Muscle of back (tissue), 11 donors: ENCODE measurements around the gene CARD11. TPM values are rescaled to one million over a fixed set of nuclear protein-coding genes. Genes with fewer than 3 reads are reported as not detected.
"Not testable (repeated sequence)": the region's sequence is repeated elsewhere in the genome, so short reads cannot be mapped to it uniquely, and the experiment has no call there.

ENCODE experiments used
- DNase-seq, 3 donors: peaks; one replicate each; pipeline versions ENCODE4 v3.0.0 to v3.0.0-alpha.2; 2013
- polyA plus RNA-seq, 10 donors: library from polyadenylated mRNA; unstranded; fragments of 120-200 nt; gene quantifications; one replicate each; pipeline ENCODE4 v1.2.1, GENCODE V29; 2013; ENCODE audit not compliant: insufficient read length in 10 of 10

CARD11 gene
- polyA plus RNA-seq, 10 donors = 0.21 to 3.4 (median 0.41) TPM

DNA sequence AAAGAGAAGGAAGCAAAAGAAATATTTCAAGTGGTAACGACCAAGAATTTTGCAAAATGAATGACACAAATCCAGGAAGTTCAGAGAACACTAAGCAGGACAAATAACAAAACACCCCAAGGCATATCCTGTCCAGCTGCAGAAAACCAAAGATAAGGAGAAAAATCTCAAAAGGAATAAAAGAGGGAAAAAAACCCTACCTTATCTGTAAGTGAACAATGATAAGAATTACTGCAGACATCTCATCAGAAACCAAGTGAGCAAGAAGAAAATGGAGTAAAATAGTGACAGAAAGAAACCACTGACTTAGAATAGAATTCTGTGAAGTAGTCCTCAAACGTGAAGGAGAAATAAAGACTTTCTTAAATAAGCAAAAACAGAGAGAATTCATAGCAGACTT is 21.8 kb downstream of the CARD11 start:
- no peak for DNase-seq

DNA sequence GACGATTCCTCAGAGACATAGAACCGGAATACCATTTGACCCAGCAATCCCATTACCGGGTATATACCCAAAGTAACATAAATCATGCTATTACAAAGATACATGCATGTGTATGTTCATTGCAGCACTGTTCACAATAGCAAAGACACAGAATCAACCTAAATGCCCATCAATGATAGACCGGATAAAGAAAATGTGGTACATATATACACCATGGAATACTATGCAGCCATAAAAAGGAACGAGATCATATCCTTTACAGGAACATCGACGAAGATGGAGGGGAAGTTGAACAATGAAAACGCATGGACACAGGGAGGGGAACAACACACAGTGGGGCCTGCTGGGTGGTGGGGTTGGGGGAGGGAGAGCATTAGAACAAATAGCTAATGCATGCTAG is 22.4 kb downstream of the CARD11 start:
- not testable (repeated sequence) for DNase-seq

DNA sequence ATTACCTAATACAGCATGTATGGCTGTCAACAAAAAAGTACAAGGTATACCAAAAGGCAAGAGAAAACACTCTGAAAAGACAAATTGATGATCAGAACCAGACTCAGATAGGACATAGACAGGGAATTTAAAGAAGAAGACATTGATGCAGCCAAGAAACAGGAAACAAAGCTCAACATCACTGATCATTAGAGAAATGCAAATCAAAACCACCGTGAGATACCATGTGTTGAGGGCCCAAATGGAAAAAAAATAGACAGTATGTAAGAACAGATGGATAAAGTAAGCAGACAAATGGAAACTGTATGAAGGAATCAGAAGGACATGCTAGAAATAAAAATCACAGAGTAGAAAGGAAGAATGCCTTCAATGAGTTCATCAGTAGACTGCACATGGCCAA is 23.3 kb downstream of the CARD11 start:
- no peak for DNase-seq

DNA sequence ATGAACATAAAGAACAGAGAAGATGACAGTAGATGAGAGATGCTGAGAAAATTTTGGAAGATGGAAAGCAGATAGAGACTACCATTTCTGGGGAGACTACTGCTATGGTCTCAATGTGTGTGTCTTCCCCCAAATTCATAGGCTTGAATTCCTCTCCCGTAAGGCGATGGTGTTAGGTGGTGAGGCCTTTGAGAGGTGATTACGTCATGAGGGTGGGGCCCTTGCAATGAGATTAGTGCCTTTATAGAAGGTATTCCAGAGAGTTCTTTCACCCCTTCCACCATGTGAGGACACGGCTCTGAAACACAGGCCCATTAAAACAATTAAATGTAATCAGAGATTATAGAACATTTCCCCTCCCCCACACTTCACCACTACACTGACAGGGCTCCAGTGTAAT is 23.9 kb downstream of the CARD11 start:
- DNase-seq = no peak

DNA sequence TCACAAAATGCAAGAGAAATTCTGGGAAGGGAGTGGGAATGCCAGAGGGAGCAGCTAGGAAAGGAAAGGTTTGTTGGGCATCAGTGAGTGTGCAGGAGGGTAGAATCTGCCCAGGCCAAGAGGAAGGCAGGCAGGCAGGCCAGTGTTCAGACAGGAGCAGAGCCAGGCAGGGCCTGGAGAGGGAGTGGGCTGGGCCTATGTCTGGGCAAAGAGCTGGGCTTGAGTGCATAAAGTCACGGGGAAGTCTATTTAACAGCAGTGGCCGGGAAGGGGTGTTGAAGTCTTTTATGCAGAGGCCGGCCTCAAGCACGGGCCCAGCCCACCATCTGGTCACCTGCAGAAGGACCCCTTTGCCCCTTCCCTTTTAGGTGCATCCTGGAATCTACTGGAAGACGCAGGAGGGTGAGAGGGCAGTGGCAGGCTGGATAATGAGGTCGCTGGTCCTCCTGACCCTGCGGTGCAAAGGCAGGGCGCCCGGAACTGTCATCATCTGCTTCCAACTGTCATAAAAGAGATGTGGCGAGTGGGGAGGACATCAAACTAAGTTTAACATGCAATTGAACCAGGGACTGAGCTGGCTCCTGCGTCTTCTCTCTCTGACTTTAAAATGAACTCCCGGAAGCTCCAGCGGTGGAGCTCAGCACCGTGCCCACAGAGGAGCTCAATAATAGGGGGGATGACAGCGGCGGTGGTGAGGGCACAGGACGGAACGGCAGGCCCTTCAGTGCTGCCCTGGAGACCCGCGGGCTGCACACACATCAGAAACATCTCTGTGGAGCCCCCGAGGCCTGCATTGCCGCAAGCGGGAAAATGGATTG is 29.5 kb downstream of the CARD11 start:
- no peak for DNase-seq

DNA sequence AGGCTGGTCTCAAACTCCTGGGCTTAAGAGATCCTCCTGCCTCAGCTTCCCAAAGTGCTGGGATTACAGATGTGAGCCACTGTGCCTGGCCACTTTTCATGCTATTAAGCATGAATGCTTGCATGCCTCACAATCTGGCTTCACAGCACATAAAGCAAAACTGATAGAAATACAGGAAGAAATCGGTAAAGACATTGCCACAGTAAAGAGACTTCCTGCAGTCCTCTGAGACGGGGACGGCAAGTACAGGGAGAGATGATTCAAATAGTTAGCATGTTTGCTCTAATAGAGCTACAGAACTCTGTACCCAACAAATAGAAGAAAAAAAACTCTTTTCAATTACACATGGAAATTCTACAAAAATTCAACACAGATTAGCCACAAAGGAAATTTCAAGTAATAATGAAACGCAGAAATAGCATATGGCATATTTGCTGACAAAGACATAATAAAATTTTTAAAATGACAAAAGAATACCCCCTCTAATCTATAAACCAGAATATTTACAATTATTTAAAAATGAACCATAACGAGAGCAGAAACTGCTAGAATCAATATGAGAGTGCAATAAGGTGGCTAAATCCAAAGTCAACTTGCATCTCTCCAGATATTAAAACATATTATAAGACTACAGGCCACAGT is 32.3 kb downstream of the CARD11 start:
- no peak for DNase-seq

DNA sequence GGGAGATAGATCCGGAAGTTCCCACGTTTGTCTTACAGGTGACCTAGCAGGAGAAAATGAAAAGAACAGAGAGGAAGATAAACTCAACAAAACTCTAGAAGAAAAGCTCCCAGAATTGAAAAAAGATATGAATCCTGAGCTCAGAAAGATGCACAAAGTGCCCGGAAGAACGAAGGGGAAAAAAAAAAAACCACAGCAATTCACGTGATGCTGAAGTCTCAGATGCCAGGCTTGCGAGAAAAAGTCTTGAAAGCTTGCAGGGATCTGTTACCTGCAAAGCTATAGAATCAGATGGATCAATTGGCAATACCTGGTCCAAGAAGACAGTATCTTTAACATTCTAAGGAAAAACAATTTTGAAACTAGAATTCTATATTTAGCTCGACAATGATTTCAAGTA is 33.5 kb downstream of the CARD11 start:
- DNase-seq = no peak

DNA sequence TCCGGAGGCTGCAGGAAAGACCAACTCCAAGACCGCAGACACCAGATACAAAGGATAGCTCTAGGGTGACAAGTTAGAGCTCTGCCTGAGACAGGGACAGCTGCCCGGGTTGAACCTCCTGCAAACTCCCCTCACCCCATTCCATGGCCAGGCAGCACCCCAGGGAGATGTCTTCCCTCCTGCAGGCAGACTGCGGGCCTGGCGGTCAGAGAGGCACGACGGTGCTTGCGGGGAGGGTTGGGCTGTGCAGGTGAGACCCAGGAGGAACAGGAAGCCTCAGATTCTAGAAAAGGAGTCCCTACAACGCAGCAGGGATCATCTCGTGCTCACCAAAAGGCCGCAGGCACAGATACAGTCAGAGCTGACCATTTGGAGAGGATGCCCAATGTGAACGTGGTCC is 34.6 kb downstream of the CARD11 start:
- no peak for DNase-seq

DNA sequence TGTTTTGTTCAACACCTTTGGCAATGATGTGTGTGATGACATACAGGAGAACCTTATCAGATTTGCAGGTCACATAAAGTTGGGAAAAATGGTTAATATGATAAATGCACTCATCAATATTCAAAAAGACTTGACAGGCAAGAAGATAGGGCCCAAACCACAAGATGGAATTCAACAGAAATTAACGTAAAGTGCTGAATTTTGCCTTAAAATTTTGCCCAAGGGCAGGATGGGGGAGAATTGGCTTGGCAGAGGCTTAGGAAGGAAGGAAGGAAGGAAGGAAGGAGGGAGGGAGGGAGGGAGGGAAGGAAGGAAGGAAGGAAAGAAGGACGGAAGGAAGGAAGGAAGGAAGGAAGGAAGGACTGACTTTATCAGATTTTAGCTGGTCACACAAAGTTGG is 35.3 kb downstream of the CARD11 start:
- no peak for DNase-seq

DNA sequence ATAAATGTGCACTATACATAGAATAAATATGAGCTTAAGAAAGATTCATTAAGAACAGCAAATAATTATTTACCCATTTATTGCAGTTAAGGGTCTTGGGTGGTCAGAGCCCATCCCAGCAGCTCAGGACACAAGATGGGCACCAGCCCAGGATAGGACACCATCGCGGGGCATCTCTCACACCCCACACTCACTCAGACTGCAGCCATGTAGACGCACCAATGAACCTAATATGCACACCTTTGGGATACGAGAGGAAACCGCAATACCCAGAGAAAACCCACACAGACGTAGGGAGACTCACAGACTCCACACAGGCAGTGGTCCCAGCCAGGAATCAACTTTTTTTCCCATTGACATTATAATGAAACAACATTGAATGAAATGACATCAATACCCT is 36.0 kb downstream of the CARD11 start:
- no peak for DNase-seq

DNA sequence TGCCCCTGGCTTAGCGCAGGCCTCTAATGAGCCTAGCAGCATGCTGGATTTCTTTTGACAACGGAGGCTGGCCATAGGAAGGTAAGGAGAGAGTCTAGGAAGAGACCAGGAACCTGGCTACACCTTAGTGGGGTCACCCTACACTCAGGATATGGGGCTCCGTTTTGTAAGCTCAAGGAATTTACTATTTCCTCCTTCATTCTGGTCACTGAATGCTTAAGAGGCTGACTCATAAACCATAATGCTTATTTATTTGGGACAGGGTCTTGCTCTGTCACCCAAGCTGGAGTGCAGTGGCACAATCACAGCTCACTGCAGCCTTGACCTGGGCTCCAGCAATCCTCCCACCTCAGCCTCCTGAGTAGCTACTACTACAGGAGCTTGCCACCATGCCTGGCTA is 38.4 kb downstream of the CARD11 start:
- no peak for DNase-seq

DNA sequence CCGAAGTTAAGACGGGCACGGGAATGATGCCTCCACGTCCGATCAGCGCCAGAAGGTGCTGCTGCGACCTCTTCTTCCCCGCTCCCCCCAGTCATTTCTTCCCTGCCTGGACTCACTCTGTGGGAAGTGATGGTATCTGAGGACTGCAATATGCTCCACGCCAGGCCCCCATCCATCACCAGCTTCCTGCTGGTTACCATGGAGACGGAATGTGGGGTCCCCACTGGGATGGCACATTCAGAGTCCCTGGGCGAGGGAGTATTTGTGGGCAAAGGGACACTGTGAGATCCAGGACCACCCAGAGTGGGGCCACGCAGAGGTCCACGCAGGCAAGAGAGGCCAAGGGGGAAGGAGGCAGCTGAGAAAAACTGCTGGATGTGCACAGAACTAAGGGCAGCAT is 39.7 kb downstream of the CARD11 start:
- DNase-seq = no peak

DNA sequence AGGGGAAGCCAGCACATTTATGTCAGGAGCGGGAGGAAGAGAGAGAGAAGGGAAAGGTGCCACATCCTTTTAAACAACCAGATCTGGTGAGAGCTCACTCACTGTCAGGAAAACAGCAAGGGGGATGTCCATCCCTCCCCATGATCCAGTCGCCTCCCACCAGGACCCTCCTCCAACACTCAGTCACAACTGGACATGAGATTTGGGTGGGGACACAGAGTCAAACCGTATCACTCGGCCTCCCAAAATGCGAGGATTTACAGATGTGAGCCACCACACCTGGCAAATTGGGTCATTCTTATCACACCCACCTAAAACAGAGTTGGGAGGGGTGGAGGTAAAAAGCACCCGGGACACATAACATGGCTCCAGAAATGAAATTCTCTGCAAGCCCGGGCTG is 41.0 kb downstream of the CARD11 start:
- DNase-seq = no peak

DNA sequence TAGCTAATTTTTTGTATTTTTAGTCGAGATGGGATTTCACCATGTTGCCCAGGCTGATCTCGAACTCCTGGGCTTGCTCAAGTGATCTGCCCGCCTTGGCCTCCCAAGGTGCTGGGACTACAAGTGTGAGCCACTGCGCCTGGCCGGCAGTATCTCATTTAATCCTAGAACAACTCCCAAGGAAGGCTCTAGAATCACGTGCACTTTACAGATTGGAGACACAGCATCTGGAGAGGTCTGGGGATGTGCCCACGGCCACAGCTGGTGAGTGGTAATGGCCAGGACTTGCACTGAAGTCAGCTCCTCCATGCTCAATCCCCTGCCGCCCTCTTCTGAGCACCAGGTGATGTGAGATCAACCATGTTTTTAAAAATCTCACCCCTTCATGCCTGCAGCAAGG is 43.1 kb downstream of the CARD11 start:
- DNase-seq = no peak

DNA sequence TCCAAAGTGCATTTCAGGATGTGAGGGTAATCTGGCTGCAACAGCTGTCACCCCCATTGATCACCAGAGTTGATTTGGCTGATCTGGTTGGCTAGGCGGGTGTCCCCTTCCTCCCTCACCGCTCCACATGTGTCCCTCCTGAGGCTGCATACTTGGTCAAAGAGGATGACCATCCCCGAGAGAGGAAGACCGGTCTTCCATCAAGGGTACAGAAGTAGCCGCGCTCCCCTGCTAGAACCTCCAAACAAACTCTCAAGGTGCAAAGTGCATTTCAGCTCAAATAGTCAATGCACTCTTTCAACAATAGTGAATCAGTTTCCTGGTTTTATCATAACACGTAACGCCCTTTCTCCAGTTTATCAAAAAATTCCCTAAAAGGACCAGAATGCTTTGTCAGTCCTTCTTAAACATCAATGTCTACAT is 44.6 kb downstream of the CARD11 start:
- no peak for DNase-seq

DNA sequence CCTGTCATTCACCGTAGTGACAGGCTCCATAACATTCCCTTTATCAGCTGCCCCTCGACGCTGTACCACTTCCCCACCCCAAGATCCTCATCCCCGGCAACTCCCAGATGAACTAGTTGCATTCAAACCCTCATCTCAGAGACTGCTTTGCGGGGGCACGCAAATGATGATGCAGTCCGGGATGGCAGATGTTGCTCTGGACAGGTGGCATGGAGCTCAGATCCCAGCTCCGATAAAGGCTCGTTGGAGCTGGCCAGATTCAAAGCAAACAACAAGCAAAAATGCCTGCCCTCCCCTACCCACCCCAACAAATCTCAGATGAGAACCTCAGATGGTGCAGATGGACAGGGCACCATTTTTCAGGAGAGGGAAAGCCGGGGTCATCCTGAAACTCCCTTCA is 46.7 kb downstream of the CARD11 start:
- no peak for DNase-seq

DNA sequence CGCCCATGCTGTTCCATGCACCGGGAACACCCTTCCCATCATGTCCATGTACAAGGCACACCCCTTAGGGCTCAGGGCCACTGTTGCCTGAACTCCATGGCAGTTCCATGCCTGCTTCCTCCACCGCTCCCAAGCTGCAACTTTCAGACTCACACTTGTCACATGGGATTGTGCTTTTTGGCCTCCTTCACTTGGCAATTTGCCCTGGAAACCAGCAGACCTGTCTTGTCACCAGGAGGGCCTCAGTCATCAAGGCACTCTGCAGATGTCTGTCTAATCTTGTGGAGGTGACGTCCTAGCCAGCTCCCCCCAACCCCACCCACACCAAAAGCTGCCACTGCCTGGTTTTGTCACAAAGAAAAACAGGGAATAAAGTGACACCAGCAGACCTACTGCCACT is 47.5 kb downstream of the CARD11 start:
- no peak for DNase-seq

DNA sequence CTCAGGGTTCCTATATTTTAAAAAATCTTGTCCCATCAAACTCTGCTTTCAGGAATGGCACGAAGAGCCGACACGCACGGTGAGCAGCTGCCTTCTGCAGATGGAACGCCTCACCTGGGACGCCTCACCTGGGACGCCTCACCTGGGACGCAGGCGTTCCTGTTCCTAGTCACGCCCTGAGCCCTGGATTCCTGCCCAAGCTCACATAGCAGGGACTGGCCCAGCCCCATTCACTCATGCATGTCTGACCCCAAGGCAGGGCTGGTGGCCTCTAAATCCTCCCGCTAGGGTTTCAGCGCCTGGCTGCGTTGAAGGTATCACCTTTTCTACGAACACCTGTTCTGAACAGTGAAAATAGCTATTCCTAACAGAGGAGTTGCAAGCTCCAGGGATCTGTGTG is 49.8 kb downstream of the CARD11 start:
- no peak for DNase-seq

DNA sequence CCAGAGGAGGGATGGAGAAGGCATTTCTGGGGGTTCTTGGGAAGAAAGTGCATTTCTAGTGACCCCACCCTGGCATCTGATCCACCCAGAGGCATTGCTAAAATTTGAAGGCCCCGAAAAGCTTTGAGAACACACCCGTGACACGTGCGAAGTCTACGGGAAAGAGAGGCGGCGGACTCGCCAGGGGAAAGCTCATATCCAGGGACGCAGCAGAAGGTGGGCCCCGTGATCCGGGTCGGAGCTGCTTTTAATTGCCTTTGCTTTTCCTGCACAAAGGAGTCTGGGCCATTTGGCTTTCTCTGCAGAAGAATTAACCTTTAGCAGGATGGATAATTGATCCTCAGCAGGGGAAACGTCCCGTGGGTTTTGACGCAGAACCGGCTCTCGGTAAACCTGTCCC is 50.3 kb downstream of the CARD11 start:
- no peak for DNase-seq

DNA sequence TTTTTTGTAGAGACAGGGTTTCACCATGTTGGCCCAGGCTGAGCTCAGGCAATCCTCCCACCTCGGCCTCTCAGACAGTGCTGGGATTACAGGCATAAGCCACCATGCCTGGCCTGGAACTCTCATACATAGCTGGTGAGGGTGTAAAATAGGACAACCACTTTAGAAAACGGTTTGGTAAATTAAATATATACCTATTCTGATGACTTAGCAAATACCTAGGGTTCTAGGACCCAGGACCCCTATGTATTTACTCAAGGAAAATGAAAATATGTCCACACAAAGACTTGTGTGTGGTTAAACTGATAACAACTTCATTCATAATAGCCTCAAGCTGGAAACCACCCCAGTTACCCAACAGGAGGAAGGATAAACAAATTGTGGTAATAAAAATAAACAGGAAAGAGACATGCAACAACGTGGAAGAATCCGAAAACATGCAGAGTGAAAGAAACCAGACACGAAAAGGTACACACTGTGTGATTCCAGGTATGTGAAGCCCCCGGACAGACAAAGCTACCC is 52.7 kb downstream of the CARD11 start:
- no peak for DNase-seq

DNA sequence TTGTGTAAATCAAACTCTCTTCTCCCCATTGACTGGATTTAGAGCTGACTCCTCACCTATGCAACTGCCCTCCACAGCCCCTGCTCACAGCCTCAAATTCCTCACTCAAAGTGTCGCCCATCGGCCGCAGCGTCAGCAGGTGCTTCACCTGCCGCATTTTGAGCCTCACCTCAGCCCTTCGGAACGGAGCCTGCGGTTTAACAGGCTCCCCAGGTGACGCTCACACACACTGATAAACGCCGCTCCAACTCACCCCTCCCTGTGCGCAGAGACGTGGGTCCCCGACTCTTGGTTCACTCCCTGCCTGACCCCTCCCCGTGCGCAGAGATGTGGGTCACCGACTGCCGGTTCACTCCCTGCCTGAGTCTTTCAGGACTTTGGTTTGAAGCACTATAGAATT is 57.1 kb downstream of the CARD11 start:
- no peak for DNase-seq

DNA sequence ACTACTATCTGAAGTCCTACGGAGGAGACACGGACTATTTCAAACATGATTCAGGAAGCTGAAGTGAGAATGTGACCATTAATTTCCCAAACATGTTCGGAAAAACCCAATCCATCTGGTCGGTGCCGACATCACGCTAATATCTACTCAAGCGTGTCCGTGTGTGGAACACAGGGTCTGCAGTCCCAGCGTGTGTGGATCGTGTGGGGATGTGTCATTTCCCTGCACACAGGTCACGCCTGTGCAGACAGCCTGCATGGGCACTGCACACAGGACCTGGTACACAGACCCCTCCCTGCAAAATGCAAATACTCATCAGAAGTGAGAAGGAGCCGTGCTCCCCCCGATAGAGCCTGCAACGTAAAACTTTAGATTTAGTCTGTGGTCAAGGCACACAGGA is 57.8 kb downstream of the CARD11 start:
- no peak for DNase-seq

DNA sequence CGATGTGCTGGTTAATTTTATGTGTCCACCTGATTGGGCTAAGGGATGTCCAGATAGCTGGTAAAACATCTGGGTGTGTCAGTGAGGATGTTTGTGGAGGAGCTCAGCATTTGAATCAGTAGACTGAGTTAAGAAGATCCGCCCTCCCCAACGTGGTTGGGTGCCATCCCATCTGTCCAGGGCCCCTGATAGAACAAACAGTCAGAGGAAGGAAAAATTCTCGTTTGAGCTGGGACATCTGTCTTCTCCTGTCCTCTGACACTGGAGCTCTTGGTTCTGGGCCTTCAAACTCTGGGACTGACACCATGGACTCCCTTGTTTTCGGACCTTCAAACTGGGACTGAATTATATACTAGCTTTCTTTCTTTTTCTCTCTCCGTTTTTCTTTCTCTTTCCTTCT is 59.6 kb downstream of the CARD11 start:
- no peak for DNase-seq

DNA sequence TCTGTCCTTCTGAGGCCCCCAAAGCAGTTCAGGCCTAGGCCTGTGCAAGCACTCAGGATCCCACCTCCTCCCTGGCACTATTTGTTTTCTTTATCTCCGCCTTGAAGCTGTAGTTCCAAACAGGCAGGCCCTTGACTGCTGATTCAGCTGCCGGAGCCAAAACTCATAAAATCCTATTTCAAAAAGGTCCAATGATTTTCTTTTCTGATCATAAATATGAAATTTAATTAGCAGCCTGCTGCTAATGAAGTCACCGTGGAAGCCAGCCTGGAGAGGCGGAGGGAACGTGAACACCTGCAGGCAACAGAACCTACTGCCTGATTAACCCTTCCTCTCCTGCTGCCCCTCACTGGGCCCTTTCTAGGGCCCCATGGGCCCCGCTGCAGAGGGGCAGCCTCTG is 60.1 kb downstream of the CARD11 start:
- no peak for DNase-seq
